Skeletal muscle satellite cell (primary cell): ENCODE data around the gene PLK2.

ENCODE experiments used
- H3K27me3 ChIP-seq: 2 replicates; pipeline ENCODE4 v1.7.0; 2013; ENCODE audit warnings: low read length; ENCODE audit not compliant: control insufficient read depth, insufficient read depth
- H3K36me3 ChIP-seq: 2 replicates; pipeline ENCODE4 v1.7.0; 2013; ENCODE audit warnings: mild to moderate bottlenecking, control low read depth, low read length; ENCODE audit not compliant: insufficient read depth
- H3K4me1 ChIP-seq: 2 replicates; pipeline ENCODE4 v1.7.0; 2013; ENCODE audit warnings: low read length; ENCODE audit not compliant: control insufficient read depth, insufficient read depth
- H3K4me2 ChIP-seq: 2 replicates; pipeline ENCODE4 v1.7.0; 2013; ENCODE audit warnings: mild to moderate bottlenecking, low read length
- H3K4me3 ChIP-seq: 2 replicates; pipeline ENCODE4 v1.7.0; 2013; ENCODE audit warnings: low read length
- H3K9ac ChIP-seq: 2 replicates; pipeline ENCODE4 v1.7.0; 2013; ENCODE audit warnings: mild to moderate bottlenecking, low read depth, low read length, moderate library complexity
- H3K9me3 ChIP-seq: replicated peaks from 2 replicates; pipeline ENCODE4 v1.7.0; 2013; ENCODE audit warnings: mild to moderate bottlenecking, control low read depth, low read length

The PLK2 gene

DNA sequence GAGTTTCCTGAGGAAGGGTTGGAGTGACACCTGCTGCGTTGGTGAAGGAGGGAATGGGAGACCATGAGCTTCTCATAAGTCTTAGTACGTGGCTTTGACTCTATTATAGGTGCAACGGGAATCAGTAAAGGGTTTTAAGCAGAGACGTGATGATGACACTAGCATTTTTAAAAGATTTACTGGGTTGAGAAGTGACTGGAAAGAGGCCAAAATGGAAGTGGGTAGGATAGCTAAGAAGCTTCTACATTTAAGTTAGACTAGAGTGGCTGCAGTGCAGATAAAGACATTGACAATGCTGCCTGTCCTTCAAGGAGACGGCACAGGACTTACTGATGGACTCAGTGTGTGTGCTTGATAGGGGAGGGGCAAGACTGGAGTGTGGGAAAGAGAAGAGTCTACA is 37.5 kb upstream of the PLK2 start:
- Histone ChIP-seq H3K36me3 (no peaks in the 10 kb centered on the region), H3K4me3 (no peak overlapping the region), H3K4me1 (no peaks in the 10 kb centered on the region), H3K27me3 (peaks cover 40% of the 10 kb centered on the region), H3K9ac (no peak overlapping the region), H3K9me3 (no peaks in the 10 kb centered on the region), H3K4me2 (no peak overlapping the region)

DNA sequence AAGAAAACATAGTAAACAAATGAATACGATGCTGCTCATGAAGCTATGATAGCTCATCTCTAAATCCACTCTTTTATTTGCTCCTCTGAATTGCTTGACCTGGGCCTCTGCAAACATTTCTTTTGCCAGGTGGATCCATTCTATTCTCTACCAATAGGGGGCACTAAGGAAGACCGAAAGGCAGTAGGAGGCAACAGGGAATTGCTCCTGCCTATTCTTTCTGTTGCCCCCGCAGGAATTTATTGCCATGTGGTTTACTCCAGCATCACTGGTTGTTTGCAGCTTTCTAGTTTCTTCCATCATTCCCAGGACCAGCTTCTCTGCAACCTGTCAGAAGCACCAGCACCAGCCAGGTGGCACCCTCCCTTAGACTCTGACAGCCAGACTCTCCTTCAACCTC is 36.6 kb upstream of the PLK2 start:
- no peak overlapping the region for H3K4me3 ChIP-seq
- peaks cover 49% of the 10 kb centered on the region for H3K27me3 ChIP-seq
- H3K36me3 ChIP-seq = no peaks in the 10 kb centered on the region
- H3K9ac ChIP-seq = no peak overlapping the region
- H3K9me3 ChIP-seq = no peaks in the 10 kb centered on the region
- no peak overlapping the region for H3K4me2 ChIP-seq
- H3K4me1 ChIP-seq = no peaks in the 10 kb centered on the region

- no peak overlapping the region for H3K9ac ChIP-seq
- H3K4me1 ChIP-seq = no peaks in the 10 kb centered on the region
- no peaks in the 10 kb centered on the region for H3K9me3 ChIP-seq
- no peak overlapping the region for H3K4me3 ChIP-seq
- peaks cover 60% of the 10 kb centered on the region for H3K27me3 ChIP-seq
- no peaks in the 10 kb centered on the region for H3K36me3 ChIP-seq
- no peak overlapping the region for H3K4me2 ChIP-seq
Observed at GRCh38 chr5:58493141-58493540, 33.3 kb upstream of the PLK2 start.

DNA sequence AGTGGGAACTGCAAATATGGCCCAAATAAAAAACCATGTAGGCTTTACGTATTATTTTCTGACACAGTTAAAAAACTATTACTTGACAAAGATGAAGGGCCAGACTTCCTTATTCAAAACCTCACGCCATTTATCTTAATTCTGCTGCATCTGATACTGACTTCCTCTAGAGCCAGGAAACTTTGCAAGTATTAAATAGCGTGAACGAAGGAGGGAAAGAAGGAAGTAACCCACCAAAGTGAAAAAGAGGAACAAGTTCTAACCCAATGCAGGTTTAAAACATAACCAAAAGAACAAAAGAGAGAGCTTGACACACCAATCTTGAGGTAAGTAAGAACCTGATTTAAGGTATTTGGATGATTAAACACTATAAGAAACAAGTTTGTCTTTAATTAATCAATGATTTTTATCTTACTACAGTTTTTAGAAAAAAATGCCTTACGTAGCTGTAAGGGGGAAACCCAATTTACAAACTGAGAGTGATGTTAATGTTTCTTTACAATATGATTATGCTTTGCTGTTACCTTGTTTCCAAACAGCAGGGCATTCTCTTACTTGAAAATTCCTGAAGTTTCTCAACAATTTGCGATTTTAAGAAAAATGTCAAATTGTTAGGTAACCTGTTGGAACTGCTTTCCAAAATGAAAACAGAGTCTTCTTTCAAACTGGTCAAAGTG is 31.5 kb upstream of the PLK2 start, which contains the start of gene GAPT:
GAPT (plus strand) TSS at position 220 of the 677 bp plus-strand sequence. CDS start 3,102 bp downstream, outside the sequence.
- Histone ChIP-seq H3K9me3 (no peaks in the 10 kb centered on the region), H3K36me3 (no peaks in the 10 kb centered on the region), H3K4me2 (no peak within 1 kb of the TSS), H3K4me3 (no peak within 1 kb of the TSS), H3K27me3 (peaks cover 71% of the 10 kb centered on the region), H3K9ac (no peak within 1 kb of the TSS), H3K4me1 (no peaks in the 10 kb centered on the region)

DNA sequence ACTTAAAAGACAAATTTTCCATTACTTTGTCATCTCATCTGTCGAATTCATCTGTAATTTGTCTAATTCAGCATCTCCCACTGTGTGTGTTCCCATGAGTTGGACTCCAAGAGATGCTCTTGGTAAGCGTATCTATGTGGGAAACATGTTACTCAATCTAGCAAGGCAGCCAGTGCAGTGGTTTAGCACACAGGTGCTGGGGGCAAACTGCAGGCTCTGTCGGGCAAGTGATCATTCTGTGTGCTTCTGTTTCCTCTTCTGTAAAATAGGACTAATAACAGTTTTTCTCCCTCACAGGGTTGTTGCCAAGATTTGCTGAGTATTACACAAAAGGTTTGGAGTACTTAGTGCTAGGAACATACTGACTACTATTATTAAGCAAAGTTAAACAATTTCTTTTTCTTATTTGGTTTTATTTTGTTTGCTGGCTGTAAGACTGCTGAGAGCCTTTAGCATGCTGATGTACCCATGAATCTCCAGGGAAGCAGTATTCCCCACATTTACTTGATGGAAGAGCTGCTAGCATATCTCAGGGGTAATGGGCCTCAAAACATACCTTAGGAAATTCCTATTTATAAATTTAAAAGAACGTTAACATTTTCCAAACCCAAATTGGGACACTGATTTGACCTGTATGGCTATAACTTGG is 30.6 kb upstream of the PLK2 start:
- H3K4me2 ChIP-seq = no peak overlapping the region
- H3K9me3 ChIP-seq = no peaks in the 10 kb centered on the region
- H3K4me1 ChIP-seq = no peaks in the 10 kb centered on the region
- H3K4me3 ChIP-seq = no peak overlapping the region
- H3K9ac ChIP-seq = no peak overlapping the region
- no peaks in the 10 kb centered on the region for H3K36me3 ChIP-seq
- H3K27me3 ChIP-seq = peaks cover 71% of the 10 kb centered on the region

- no peaks in the 10 kb centered on the region for H3K4me1 ChIP-seq
Observed at GRCh38 chr5:58486290-58486689, 26.4 kb upstream of the PLK2 start.

DNA sequence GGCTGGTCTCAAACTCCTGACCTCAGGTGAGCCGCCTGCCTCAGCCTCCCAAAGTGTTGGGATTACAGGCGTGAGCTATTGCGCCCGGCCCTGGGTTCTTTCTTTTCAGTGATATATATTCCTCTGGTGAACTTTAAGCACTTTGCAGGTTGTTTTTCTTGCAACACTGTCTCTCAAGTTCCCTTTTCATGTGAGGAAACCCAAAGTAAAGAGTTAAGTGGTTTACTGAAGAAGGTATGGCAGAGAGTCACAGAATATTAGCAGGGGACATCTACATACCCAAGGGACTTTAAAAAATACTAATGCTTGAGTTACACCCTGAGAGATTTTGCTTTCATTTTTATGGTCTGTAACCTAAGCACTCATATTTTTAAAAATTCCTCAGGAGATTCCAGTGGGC is 24.6 kb upstream of the PLK2 start:
- H3K36me3 ChIP-seq = no peaks in the 10 kb centered on the region
- H3K4me1 ChIP-seq = no peaks in the 10 kb centered on the region
- H3K4me3 ChIP-seq = no peak overlapping the region
- H3K9me3 ChIP-seq = no peaks in the 10 kb centered on the region
- no peak overlapping the region for H3K9ac ChIP-seq
- peaks cover 50% of the 10 kb centered on the region for H3K27me3 ChIP-seq
- no peak overlapping the region for H3K4me2 ChIP-seq

More at GRCh38 chr5:58486290-58486689, 26.4 kb upstream of the PLK2 start:
- no peak overlapping the region for H3K4me3 ChIP-seq
- peaks cover 61% of the 10 kb centered on the region for H3K27me3 ChIP-seq
- H3K9me3 ChIP-seq = no peaks in the 10 kb centered on the region
- H3K36me3 ChIP-seq = no peaks in the 10 kb centered on the region
- no peak overlapping the region for H3K4me2 ChIP-seq
- no peak overlapping the region for H3K9ac ChIP-seq

DNA sequence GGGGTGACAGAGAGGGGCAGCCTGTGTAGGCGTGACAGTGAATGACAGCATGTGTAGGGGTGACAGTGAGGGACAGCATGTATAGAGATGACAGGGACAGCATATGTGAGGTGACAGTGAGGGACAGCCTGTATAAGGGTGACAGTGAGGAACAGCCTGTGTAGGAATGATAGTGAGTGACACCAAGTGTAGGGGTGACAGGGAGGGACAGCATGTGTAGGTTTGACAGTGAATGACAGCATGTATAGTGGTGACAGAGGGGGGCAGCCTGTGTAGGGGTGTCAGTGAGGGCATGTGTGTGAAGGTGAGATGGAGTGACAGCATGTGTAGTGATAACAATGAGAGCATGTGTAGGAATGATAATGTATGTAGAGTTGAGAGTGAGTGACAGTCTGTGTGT is 22.6 kb upstream of the PLK2 start:
- H3K9ac ChIP-seq = no peak overlapping the region
- peaks cover 35% of the 10 kb centered on the region for H3K27me3 ChIP-seq
- no peaks in the 10 kb centered on the region for H3K9me3 ChIP-seq
- no peak overlapping the region for H3K4me3 ChIP-seq
- H3K4me2 ChIP-seq = no peak overlapping the region
- no peaks in the 10 kb centered on the region for H3K4me1 ChIP-seq
- H3K36me3 ChIP-seq = no peaks in the 10 kb centered on the region

DNA sequence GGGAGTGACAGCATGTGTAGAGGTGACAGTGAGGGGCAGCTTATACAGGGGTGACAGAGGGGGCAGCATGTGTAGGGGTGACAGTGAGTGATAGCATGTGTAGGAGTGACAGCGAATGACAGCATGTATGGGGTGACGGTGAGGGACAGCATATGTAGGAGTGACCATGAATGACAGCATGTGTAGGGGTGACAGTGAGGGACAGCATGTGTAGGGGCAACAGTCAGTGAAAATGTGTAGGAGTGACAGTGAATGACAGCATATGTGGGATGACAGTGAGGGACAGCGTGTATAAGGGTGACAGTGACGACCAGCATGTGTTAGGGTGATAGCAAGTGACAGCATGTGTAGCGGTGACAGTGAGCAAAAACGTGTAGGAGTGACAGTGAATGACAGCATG is 21.9 kb upstream of the PLK2 start:
- Histone ChIP-seq H3K4me1 (no peaks in the 10 kb centered on the region), H3K9ac (no peak overlapping the region), H3K27me3 (peaks cover 33% of the 10 kb centered on the region), H3K4me2 (no peak overlapping the region), H3K4me3 (no peak overlapping the region), H3K9me3 (no peaks in the 10 kb centered on the region), H3K36me3 (no peaks in the 10 kb centered on the region)

GRCh38 chr5:58481066-58481676 is 21.3 kb upstream of the PLK2 start:
- no peak overlapping the region for H3K4me2 ChIP-seq
- H3K4me3 ChIP-seq = no peak overlapping the region
- no peaks in the 10 kb centered on the region for H3K36me3 ChIP-seq
- H3K9ac ChIP-seq = no peak overlapping the region
- H3K9me3 ChIP-seq = no peaks in the 10 kb centered on the region
- H3K4me1 ChIP-seq = no peaks in the 10 kb centered on the region
- peaks cover 31% of the 10 kb centered on the region for H3K27me3 ChIP-seq

DNA sequence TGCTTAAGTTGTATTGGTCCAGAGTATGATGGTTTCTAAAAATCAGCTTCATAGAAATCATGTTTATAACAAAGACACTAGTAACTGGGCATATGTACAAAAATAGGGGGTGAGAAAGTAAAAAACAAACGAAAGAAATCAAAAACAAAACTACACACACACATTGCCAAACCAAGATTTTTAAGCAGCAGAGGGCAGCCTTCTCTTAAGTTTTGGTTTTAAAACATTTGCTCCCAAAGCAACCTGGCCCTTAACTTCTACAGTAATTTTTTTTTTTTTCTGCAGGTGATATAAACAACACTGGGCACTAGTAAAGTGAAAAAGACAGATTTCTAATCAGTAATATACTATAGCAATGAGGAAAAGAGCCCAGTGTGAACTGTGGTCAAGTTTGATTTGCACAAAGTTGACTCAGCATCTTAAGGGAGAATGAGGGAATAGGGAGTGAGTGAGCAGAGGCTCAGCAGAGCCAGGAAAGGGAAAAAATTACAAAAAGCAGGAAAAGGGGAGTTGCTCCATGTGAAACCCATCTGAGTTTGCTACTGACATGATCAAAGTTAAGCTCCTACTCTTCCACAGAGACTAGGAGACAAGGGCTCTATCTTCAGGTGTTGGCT is 18.0 kb upstream of the PLK2 start:
- H3K4me1 ChIP-seq = no peaks in the 10 kb centered on the region
- no peak overlapping the region for H3K4me3 ChIP-seq
- H3K4me2 ChIP-seq = no peak overlapping the region
- no peaks in the 10 kb centered on the region for H3K9me3 ChIP-seq
- no peaks in the 10 kb centered on the region for H3K36me3 ChIP-seq
- peaks cover 9% of the 10 kb centered on the region for H3K27me3 ChIP-seq
- H3K9ac ChIP-seq = no peak overlapping the region
